OCI-LY3 (cell line): Measurements from ENCODE around the gene OBSCN.

ENCODE experiments used
- CTCF ChIP-seq: fragments of 200-600, 300-600 bp; sonication (generic); IDR thresholded peaks from 2 replicates; pipeline ENCODE4 v1.5.1; 2014; ENCODE audit warnings: antibody characterized with exemption, low read length, low read depth
- EZH2phosphoT487 ChIP-seq: fragments of 200-600 bp; shearing (Covaris generic); IDR thresholded peaks from 2 replicates; pipeline ENCODE4 v1.6.1; 2018; ENCODE audit warnings: antibody characterized with exemption, mixed run types, low read depth

- TF ChIP-seq CTCF: no peak
- TF ChIP-seq EZH2phosphoT487: no peak
These were observed 20.8 kb downstream of the OBSCN start for GRCh38 chr1:228228601-228229074.
